ENCODE results near the gene TBKBP1. TPM values are rescaled to one million over a fixed set of nuclear protein-coding genes. Genes with fewer than 3 reads are reported as not detected.
A peak's percentile ranks its signal among the peaks of the same experiment; 100 is the strongest.

The TBKBP1 gene
- total and polyA plus RNA-seq, 9 of the 15 experiments (the other 6 are each of a cell fraction or from before 2014, with no cell fraction given), result 0.03 to 15.6 (median 6.8) TPM

DNA sequence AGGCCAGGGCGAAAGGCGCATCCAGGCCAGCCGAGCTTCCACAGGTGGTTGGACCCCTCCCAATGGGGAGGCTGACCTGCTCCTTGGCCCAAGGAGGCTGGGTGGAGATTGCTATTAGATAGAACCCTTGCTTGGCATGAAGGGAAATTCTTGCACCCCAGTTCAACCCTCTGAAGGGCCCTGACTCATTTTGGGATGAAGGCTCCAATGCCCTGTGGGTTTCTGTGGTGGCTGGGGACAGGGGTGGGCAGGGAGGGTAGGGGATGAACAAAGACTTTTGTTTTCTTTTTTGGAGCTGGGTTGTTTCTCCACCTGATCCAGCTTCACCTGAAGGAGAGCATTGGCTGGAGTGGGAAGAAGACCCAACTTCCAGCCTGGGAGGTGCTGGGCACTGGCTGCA is 22.4 kb downstream of the TBKBP1 start:
- H3K9me1 ChIP-seq (ENCODE audit: control insufficient read depth, insufficient read depth, low read length), result no peaks in the 10 kb centered on the region
- H4K20me1 ChIP-seq (replicated peaks; ENCODE audit: control insufficient read depth, insufficient read depth, low read length), result peaks cover 3% of the 10 kb centered on the region
- FAIRE-seq, result no peak
- H3K36me3 ChIP-seq (ENCODE audit: control insufficient read depth, insufficient read depth, low read length), result no peaks in the 10 kb centered on the region
- H3K9ac ChIP-seq (ENCODE audit: insufficient read depth in 1 of 2, low read depth in 2 of 2, low read length in 2 of 2), result 0 out of 4 replicates have a peak overlapping the region, but pooled peaks of 1 of the 2 experiments have one; percentile 19
- in situ Hi-C loops (cut with MboI) (no loop called here), intact Hi-C loops (cut with micrococcal nuclease) (no loop called here)
- H3K27ac ChIP-seq (ENCODE audit: extremely low read depth, low read depth, low read length), result no peak overlapping the region
- H3K4me3 ChIP-seq, result no peak overlapping the region
- no peaks in the 10 kb centered on the region for H3K9me3 ChIP-seq (replicated peaks; ENCODE audit: control insufficient read depth, insufficient read depth, low read depth, low read length)
- peaks cover 19 to 69% of the 10 kb centered on the region in 2 experiments; a peak in 4 of 5 replicates for H3K27me3 ChIP-seq (ENCODE audit: control insufficient read depth in 2 of 2, insufficient read depth in 2 of 2, low read length in 2 of 2)
- H3K4me2 ChIP-seq (ENCODE audit: insufficient read depth, low read length), result no peak overlapping the region
- H3K79me2 ChIP-seq (ENCODE audit: control insufficient read depth, insufficient read depth, low read length), result no peaks in the 10 kb centered on the region
- POLR2A ChIA-PET, result interaction anchor here (0.6 to 1.6 kb wide), 2 partner anchors 11 to 225 kb away, joined by 3 to 7 read pairs; partner anchors contain the start of gene PNPO
- peaks cover 25 to 50% of the 10 kb centered on the region in 2 experiments for H3K4me1 ChIP-seq (replicated peaks in 1 of 2; ENCODE audit: control insufficient read depth in 2 of 2, insufficient read depth in 2 of 2, low read length in 2 of 2)
- no peak for DNase-seq (ENCODE audit: extremely low read depth in 1 of 4, low spot score in 3 of 4)
- no peak overlapping the region for H2AFZ ChIP-seq (ENCODE audit: low read depth, low read length)
- no TSS peak for BruUV-seq (replicated peaks)
- WGBS (ENCODE audit: insufficient coverage, low coverage, missing lambda C conversion rate), result 19% methylated on average over 3 of the region's 3 CpGs
- no peak for ATAC-seq
- CTCF ChIA-PET (ENCODE audit: low intra/inter-chr PET ratio), result no interaction called here
- TF ChIP-seq FIP1L1 (IDR thresholded peaks at IDR 0.05; ENCODE audit: low read depth, low read length, poor library complexity, severe bottlenecking) (no peak), CREB1 (IDR thresholded peaks at IDR 0.05) (no peak), CREB1 (CRISPR knock-in tag; IDR thresholded peaks at IDR 0.05) (no peak), SMARCA4 (IDR thresholded peaks at IDR 0.05) (no peak), ZNF589 (CRISPR knock-in tag; IDR thresholded peaks at IDR 0.05; ENCODE audit: low read depth) (no peak), SFPQ (IDR thresholded peaks at IDR 0.05; ENCODE audit: low read depth, low read length) (no peak), HNRNPH1 (optimal IDR thresholded peaks at IDR 0.05; ENCODE audit: low read depth, low read length) (no peak), POLR2AphosphoS2 (IDR thresholded peaks at IDR 0.05; ENCODE audit: low read length) (no peak), TCF7 (IDR thresholded peaks at IDR 0.05; ENCODE audit: borderline replicate concordance) (no peak), NBN (IDR thresholded peaks at IDR 0.05; ENCODE audit: low read depth) (no peak), MCM5 (IDR thresholded peaks at IDR 0.05; ENCODE audit: low read depth) (no peak)
- TF ChIP-seq, protein P1, sequence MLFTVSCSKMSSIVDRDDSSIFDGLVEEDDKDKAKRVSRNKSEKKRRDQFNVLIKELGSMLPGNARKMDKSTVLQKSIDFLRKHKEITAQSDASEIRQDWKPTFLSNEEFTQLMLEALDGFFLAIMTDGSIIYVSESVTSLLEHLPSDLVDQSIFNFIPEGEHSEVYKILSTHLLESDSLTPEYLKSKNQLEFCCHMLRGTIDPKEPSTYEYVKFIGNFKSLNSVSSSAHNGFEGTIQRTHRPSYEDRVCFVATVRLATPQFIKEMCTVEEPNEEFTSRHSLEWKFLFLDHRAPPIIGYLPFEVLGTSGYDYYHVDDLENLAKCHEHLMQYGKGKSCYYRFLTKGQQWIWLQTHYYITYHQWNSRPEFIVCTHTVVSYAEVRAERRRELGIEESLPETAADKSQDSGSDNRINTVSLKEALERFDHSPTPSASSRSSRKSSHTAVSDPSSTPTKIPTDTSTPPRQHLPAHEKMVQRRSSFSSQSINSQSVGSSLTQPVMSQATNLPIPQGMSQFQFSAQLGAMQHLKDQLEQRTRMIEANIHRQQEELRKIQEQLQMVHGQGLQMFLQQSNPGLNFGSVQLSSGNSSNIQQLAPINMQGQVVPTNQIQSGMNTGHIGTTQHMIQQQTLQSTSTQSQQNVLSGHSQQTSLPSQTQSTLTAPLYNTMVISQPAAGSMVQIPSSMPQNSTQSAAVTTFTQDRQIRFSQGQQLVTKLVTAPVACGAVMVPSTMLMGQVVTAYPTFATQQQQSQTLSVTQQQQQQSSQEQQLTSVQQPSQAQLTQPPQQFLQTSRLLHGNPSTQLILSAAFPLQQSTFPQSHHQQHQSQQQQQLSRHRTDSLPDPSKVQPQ (CRISPR knock-in tag; IDR thresholded peaks at IDR 0.05; ENCODE audit: borderline replicate concordance), result no peak
- TF ChIP-seq, protein P2, sequence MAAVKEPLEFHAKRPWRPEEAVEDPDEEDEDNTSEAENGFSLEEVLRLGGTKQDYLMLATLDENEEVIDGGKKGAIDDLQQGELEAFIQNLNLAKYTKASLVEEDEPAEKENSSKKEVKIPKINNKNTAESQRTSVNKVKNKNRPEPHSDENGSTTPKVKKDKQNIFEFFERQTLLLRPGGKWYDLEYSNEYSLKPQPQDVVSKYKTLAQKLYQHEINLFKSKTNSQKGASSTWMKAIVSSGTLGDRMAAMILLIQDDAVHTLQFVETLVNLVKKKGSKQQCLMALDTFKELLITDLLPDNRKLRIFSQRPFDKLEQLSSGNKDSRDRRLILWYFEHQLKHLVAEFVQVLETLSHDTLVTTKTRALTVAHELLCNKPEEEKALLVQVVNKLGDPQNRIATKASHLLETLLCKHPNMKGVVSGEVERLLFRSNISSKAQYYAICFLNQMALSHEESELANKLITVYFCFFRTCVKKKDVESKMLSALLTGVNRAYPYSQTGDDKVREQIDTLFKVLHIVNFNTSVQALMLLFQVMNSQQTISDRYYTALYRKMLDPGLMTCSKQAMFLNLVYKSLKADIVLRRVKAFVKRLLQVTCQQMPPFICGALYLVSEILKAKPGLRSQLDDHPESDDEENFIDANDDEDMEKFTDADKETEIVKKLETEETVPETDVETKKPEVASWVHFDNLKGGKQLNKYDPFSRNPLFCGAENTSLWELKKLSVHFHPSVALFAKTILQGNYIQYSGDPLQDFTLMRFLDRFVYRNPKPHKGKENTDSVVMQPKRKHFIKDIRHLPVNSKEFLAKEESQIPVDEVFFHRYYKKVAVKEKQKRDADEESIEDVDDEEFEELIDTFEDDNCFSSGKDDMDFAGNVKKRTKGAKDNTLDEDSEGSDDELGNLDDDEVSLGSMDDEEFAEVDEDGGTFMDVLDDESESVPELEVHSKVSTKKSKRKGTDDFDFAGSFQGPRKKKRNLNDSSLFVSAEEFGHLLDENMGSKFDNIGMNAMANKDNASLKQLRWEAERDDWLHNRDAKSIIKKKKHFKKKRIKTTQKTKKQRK (IDR thresholded peaks at IDR 0.05; ENCODE audit: borderline replicate concordance, low read depth, low read length), result no peak
